CD4-positive, alpha-beta T cell treated with Interleukin-15 for 4 hours (primary cell): ENCODE data around the gene TRIM61.
"Not testable (repeated sequence)": the region's sequence is repeated elsewhere in the genome, so short reads cannot be mapped to it uniquely, and the experiment has no call there.

Source experiments
- DNase-seq: peaks from one replicate; pipeline ENCODE4 v3.0.0-alpha.2; 2020; ENCODE audit warnings: low spot score

The TRIM61 gene

DNA sequence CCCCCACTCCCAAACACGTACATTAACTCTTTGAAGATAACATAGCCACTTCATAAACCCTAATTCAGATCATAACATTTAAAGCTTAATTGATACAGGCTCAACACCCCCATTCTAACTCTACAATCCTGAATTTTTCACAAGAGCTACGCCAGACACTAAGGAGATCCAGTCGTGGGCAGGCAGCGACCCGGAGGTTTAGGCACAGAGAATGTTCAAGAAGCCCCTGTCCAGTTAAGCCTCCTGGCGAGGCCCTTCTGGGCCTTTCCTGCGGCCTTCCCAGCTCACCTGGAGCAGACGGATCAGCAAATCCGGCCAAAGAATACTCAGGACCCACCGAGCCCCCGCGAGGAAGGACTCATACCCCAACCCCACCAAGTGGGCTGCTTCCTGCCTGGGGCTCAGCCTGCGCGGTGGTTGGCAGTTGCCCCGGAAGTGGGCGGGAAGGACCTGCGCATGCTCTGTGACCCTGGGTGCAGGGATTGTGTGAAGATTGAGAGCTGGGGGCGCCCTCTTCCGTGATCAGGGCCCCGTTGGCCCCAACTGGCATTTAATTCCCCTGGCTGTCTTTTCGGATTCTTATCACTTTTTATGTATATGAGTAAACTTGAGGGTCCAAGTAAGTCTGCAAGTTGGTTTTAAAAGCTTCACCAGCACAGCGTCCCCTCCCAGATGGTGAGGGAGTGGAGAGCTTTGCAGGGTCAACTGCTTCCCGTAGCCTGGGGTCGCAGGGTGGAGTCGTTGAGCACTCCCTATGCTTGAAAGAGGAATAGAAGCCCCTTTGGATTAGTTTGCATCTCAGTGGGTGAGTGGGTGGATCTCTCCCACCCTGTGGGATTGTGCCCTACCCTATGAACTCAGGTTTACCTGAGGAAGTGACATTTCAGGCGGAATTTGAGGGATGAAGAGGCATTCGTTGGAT lies at the start of gene TRIM61:
Gene TRIM61 (minus strand): TSS at position 415 of the 922 bp plus-strand sequence. CDS start 7,655 bp downstream, outside the sequence.
- DNase-seq = peak; percentile 36

DNA sequence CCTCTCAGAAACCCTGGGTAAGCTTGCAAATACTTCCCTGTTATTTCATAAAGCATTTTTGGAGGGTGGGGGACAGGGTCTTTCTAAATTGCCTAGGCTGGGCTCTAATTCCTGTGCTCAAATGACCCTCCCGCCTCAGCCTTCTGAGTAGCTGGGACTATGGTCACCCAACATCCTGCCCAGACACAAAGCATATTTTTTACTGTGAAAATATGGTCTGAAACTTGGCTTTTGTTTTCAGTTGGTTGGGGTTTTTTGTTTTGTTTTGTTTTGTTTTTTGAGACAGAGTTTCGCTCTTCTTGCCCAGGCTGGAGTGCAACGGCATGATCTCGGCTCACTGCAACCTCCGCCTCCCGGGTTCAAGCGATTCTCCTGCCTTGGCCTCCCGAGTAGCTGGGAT lies 48.3 kb upstream of the TRIM61 start:
- DNase-seq = not testable (repeated sequence)

DNA sequence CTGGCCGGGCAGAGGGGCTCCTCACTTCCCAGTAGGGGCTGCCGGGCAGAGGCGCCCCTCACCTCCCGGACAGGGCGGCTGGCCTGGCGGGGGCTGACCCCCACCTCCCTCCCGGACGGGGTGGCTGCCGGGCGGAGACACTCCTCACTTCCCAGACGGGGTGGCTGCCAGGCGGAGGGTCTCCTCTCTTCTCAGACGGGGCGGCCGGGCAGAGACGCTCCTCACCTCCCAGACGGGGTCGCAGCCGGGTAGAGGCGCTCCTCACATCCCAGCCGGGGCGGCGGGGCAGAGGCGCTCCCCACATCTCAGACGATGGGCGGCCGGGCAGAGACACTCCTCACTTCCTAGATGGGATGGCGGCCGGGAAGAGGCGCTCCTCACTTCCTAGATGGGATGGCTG lies 42.5 kb upstream of the TRIM61 start:
- not testable (repeated sequence) for DNase-seq

DNA sequence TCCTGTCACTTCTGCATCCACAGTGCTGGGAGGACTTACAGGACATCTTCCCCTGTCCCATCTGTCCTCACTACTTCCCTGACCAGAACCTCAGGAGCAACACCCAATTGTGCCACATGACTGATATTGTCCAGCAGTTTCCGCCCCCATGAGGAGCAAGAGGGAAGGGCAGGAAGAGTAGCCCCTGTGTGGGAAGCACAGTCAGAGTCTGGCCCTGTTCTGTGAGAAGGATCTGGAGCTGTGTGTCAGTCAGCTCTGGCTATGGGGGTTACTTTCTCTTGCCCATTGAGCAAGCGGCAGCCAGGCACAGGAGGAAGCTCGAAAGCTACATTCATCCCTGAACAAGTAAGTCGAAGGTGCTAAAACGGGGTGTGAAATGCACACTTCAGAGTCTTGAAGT lies 39.5 kb upstream of the TRIM61 start:
- DNase-seq = no peak

DNA sequence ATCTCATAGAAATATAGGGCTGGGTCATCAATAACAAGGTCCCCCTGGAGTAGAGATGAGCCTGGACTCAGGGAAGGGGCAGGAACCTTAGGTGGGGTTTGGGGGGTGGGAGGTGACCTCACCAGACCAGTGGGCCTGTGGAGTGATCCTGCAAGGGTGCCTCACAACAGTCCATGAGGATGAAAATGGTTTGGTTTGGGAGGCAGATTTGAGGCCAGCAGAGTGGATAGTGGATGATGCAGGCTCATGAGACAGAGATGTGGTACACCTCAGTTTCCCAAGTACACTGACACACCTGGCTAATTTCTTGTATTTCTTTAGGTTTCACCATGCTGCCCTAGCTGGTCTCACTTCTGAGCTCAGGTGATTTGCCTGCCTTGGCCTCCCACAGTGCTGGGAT lies 36.2 kb upstream of the TRIM61 start:
- no peak for DNase-seq

DNA sequence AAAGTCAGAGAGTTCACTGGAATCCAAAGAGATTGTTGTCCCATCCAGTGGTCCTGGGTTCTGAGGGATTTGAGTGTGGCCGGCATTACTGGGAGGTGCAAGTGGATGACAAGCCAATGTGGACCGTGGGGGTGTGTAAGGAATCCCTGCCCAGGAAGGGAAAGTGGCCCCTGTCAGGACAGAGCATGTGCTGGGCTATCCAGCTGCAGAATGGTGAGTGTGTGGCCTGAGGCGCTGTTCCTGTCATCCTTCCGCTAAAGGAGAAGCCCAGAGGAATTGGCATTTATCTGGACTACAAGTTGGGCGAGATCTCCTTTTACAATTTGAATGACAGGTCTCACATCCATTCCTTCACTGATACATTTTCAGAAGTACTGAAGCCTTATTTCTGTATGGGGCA lies 33.9 kb upstream of the TRIM61 start:
- no peak for DNase-seq

DNA sequence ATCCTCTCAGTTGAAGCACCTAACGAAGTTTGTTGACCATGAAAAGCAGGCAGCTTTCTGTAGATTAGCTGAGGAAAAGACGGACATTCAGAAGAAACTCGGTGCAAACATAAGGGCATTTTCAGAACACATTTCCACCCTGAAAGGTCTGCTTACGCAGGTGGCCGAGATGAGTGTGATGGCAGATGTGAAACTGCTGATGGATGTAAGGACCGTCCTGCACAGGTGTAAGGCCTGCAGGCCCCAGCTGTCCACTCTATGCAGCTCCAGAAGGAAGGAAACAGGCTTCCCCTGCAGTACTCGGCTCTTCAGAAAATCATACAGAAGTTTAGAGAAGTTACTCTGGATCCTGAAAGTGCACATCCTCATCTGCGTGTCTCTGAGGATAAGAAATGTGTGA lies 33.5 kb upstream of the TRIM61 start:
- no peak for DNase-seq

DNA sequence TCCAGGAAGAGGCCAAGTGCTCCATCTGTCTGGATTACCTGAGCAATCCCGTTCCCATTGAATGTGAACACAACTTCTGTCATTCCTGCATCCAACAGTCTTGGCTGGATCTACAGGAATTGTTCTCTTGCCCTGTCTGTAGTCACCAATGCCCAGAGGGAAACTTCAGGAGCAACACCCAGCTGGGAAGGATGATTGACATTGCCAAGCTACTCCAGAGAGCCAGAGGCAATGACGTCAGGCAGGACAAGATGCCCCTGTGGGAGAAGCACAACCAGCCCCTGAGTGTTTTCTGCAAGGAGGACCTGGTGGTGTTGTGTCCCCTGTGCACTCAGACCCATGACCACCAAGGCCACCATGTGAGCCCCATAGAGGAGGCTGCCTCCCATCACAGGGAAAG lies 33.0 kb upstream of the TRIM61 start:
- no peak for DNase-seq

DNA sequence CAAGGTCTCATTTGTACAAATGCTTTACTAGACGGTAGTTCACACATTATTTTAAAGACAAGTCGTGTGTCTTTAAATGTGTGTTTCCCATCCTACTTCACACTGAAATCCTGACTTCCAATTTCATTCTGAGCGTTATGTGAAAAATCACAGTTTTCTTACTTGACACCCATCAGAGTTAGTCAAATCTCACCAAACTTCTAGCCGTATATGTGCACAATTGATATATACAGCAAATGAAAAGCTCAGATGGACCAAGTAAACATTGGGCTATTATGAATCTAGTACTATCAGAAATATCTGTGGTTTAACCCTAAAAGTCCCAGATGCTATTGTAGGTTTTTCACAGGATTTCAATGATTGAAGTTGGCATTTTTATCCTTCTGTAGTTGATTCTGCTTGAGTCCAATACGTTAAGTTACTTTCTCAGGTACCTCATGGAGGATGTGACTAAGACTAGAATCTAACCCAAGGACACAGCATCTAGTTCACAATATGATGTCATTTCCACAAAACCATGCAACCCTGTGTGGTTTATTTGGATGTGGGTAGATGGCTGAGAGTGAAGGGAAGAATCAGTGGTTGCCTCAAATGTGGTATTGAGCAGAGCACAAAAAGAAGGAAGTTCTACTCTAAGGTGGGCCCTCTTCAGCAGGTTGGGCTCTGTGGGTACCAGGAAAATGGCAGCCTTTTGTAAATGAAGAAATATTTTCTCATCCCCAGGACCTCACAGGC lies 32.2 kb upstream of the TRIM61 start:
- DNase-seq = no peak

DNA sequence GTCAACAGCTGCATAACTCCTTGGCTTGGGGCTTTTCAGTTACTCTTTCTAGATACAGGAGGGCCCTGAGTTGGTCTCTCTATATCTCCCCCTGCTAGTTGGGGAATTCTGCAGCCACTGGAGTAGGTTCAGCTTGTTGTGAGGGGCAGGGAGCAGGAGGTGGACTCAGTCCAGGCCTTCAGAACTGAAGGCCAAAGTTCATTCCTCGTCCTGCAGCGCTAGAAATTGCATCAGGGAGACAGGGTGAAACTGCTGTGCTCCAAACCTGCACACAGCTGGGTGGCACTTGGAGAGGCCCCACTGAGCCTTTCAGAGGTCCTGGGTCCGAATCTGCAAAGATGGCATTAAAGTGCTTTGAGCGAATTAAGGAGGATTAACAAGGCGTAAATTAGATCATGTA lies 29.4 kb upstream of the TRIM61 start:
- DNase-seq = no peak

DNA sequence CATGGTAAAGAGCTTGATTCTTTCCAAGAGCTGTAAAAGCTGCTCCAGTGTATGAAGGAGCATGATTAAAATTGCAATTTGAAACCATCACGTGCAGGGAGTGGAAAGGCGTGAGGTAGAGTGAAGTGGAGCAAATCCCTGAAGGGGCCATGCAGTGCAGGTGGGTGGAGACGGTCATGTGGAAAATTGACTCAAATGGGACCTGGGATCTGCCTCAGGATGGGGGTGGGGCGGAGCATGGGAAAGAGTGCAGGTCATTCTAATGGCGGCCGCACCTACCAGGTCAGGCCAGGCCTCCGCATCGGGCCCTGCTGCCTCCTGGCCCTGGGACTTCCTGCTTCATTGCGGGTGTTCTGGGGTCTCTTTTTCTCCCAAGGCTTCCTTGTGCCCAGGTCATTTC lies 29.0 kb upstream of the TRIM61 start:
- no peak for DNase-seq

DNA sequence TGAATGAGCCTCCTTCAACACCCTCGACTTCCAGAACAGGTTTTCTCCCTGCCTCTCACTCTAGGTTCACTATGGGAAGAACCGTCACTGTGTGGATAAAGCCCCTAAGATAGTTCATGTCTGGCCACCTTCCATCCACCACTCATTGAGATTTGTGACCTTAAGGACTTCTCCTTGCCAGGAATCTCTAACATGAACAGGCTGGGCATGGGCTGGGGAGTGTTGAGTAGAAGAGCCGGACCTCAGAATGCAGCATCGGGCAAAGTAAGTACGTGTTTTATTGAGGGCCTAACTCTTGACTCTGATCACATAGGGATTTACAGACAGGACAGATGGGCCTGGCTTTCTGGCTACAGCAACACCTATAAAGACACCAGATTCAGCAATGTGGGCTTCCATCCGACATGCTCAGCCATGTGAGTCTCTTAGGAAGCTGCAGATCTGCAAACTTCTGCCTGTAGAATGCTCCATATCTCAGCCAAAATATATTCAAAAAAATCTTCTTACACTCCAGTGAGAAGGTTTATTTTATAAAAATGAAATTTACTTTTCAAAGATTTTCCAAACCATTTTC lies 28.0 kb upstream of the TRIM61 start:
- DNase-seq = no peak

DNA sequence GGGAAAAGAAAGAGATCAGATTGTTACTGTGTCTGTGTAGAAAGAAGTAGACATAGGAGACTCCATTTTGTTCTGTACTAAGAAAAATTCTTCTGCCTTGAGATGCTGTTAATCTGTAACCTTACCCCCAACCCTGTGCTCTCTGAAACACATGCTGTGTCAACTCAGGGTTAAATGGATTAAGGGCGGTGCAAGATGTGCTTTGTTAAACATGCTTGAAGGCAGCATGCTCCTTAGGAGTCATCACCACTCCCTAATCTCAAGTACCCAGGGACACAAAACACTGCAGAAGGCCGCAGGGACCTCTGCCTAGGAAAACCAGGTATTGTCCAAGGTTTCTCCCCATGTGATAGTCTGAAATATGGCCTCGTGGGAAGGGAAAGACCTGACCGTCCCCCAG lies 24.5 kb upstream of the TRIM61 start:
- not testable (repeated sequence) for DNase-seq

DNA sequence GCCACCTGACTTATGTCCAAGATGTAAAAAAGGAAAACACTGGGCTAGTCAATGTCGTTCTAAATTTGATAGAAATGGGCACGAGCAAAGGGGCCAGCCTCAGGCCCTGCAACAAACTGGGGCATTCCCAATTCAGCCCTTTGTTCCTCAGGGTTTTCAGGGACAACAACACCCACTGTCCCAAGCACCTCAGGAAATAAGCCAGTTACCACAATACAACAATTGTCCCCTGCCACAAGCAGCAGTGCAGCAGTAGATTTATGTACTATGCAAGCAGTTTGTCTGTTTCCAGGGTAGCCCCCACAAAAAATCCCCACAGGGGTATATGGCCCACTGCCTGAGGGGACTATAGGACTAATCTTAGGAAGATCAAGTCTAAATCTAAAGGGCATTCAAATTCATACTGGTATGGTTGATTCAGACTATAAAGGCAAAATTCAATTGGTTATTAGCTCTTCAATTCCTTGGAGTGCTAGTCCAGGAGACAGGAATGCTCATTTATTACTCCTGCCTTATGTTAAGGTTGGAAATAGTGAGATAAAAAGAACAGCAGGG lies 21.1 kb upstream of the TRIM61 start:
- DNase-seq = not testable (repeated sequence)

DNA sequence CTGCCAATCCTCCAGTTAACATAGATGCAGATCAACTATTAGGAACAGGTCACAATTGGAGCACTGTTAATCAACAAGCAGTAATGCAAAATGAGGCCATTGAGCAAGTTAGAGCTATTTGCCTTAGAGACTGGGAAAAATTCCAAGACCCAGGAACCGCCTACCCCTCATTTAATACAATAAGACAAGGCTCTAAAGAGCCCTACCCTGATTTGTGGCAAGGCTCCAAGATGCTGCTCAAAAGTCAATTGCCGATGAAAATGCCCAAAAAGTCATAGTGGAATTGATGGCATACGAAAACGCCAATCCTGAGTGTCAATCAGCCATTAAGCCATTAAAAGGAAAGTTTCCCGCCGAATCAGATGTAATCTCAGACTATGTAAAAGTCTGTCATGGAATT lies 20.5 kb upstream of the TRIM61 start:
- no peak for DNase-seq

DNA sequence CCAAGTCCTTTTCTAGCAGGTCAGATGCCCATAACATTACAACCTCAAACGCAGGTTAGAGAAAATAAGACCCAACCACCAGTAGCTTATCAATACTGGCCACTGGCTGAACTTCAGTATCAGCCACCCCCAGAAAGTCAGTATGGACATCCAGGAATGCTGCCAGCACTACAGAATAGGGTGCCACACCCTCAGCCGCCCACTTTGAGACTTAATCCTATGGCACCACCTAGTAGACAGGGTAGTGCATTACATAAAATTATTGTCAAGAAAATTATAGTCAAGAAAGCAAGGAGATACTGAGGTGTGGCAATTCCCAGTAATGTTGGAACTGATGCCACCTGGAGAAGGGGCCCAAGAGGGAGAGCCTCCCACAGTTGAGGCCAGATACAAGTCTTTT lies 19.9 kb upstream of the TRIM61 start:
- DNase-seq = no peak

DNA sequence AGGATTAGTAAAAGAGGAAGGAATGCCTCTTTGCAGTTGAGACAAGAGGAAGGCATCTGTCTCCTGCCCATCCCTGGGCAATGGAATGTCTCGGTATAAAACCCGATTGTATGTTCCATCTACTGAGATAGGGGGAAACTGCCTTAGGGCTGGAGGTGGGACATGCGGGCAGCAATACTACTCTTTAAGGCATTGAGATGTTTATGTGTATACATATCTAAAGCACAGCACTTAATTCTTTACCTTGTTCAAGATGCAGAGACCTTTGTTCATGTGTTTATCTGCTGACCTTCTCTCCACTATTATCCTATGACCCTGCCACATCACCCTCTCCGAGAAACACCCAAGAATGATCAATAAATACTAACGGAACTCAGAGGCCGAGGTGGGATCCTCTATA lies 18.7 kb upstream of the TRIM61 start:
- not testable (repeated sequence) for DNase-seq

DNA sequence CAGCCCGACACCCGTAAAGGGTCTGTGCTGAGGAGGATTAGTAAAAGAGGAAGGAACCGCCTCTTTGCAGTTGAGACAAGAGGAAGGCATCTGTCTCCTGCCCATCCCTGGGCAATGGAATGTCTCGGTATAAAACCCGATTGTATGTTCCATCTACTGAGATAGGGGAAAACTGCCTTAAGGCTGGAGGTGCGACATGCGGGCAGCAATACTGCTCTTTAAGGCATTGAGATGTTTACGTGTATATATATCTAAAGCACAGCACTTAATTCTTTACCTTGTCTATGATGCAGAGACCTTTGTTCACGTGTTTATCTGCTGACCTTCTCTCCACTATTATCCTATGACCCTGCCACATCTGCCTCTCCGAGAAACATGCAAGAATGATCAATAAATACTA lies 13.3 kb upstream of the TRIM61 start:
- not testable (repeated sequence) for DNase-seq

DNA sequence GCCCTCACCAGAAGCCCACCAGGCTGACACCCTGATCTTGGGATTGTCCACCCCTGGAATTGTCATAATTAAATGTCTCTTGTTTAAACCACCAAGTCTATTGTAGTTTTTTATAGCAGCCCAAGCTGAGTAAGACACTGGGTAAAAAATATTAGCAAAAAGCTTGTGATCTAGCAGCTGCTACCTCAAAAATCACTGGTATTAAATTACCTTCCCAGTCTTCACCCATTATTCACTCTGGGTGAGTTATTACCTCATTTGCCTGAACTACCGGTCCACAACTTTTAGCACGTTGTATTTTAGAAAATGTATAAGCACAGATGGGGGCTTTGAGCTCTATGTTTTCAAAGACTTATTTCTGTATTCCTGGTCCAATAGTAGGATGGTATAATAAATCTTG lies 12.0 kb upstream of the TRIM61 start:
- DNase-seq = no peak

DNA sequence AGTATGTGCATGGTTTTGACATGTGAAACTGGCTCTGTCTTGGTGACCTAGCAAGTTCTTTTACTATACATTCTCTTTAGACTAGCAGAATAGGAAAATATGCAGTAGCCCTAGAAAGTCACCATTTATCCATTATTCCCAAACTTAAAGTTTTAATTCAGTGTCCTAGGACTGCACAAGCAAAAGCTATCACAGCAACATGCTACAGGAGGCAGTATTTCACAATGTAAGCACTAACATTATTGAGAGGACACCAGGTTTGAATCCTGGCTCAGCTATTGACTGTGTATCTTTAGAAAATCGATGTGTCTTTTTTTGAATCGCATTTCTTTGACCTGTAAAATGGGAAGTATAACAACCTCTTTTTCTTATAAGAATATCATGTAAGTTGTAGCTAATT lies 5.5 kb downstream of the TRIM61 start:
- not testable (repeated sequence) for DNase-seq

DNA sequence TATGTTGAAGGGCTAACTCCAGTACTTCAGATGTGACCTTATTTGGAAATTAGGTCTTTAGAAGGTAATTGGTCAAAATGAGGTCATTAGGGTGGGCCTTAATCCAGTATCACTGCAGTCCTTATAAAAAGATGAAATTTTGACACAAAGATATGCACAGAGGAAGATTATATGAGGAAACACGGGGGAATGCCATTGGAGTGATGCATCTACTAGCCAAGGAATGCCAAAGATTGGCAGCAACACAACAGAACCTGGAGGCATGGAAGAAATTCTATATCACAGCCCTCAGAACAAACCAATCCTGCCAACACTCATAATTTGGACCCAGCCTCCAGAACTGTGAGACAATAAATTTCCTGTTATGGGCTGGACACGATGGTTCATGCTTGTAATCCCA lies 17.6 kb downstream of the TRIM61 start:
- DNase-seq = no peak

DNA sequence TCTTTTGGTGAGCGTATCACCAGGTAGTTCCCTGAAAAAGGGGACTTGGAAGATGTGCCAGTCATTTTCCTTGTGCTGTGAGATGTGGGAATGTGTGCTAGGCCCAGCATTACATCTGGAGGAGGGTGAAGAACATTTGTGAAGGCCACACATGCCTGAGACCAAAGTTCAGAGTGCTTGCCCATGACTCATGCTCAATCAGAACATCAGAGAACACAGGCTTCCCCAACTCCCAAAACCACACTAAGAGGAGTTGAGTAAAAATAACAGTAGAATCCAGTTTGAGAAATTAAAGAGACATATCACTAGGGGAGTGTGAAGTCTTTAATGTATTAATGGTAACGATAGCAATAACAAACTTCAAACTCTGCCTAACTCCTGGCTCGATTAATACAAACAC lies 18.0 kb downstream of the TRIM61 start:
- not testable (repeated sequence) for DNase-seq
